Measurements from ENCODE around the gene OR5K2.

DNA sequence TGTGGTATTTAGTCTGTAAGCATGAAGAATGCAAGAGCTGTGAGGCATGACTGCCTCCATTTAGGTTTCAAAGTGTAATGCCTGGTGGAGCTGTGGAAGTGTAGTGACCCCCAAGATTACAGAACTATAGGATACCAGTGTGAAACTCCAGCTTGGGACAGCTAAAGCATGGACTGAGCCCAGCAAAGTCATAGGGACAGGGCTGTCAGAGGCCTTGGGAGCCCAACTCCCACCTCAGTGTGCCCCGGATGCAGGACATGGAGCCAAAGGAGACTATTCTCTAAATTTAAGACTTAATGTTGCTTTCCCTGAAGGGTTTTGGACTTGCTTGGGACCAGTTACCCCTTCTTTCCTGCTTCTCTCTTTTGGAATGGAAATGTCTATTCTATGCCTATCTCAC lies 45.1 kb downstream of the OR5K2 start:
- TF ChIP-seq, protein P1, sequence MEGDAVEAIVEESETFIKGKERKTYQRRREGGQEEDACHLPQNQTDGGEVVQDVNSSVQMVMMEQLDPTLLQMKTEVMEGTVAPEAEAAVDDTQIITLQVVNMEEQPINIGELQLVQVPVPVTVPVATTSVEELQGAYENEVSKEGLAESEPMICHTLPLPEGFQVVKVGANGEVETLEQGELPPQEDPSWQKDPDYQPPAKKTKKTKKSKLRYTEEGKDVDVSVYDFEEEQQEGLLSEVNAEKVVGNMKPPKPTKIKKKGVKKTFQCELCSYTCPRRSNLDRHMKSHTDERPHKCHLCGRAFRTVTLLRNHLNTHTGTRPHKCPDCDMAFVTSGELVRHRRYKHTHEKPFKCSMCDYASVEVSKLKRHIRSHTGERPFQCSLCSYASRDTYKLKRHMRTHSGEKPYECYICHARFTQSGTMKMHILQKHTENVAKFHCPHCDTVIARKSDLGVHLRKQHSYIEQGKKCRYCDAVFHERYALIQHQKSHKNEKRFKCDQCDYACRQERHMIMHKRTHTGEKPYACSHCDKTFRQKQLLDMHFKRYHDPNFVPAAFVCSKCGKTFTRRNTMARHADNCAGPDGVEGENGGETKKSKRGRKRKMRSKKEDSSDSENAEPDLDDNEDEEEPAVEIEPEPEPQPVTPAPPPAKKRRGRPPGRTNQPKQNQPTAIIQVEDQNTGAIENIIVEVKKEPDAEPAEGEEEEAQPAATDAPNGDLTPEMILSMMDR (IDR thresholded peaks at IDR 0.05) = no peak
- TF ChIP-seq NFE2L1 (CRISPR knock-in tag; IDR thresholded peaks at IDR 0.05) (no peak), ETV6 (CRISPR knock-in tag; IDR thresholded peaks at IDR 0.05) (no peak), JUN (CRISPR knock-in tag; IDR thresholded peaks at IDR 0.05) (no peak), FOXK1 (CRISPR knock-in tag; IDR thresholded peaks at IDR 0.05) (no peak), KAT7 (CRISPR knock-in tag; IDR thresholded peaks at IDR 0.05; ENCODE audit: borderline replicate concordance) (no peak), ZNF263 (CRISPR knock-in tag; IDR thresholded peaks at IDR 0.05; ENCODE audit: low read depth) (no peak), FOXJ3 (CRISPR knock-in tag; IDR thresholded peaks at IDR 0.05; ENCODE audit: borderline replicate concordance) (no peak), ZNF138 (CRISPR knock-in tag; conservative IDR thresholded peaks at IDR 0.05) (no peak)
- TF ChIP-seq, protein P2, sequence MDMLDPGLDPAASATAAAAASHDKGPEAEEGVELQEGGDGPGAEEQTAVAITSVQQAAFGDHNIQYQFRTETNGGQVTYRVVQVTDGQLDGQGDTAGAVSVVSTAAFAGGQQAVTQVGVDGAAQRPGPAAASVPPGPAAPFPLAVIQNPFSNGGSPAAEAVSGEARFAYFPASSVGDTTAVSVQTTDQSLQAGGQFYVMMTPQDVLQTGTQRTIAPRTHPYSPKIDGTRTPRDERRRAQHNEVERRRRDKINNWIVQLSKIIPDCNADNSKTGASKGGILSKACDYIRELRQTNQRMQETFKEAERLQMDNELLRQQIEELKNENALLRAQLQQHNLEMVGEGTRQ (CRISPR knock-in tag; IDR thresholded peaks at IDR 0.05) = no peak
- TF ChIP-seq, protein P3, sequence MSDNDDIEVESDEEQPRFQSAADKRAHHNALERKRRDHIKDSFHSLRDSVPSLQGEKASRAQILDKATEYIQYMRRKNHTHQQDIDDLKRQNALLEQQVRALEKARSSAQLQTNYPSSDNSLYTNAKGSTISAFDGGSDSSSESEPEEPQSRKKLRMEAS (CRISPR knock-in tag; IDR thresholded peaks at IDR 0.05) = no peak

Data from WTC11 (cell line).